Activated naive CD4-positive, alpha-beta T cell treated with anti-CD3 and anti-CD28 coated beads, Interleukin-2, amount 50 U/mL, for 24 hours (primary cell): ENCODE measurements around the gene RNF26.

Experiments used
- H3K27ac Mint-ChIP-seq: one replicate; pipeline ENCODE4 v1.8.0; 2021; ENCODE audit warnings: mild to moderate bottlenecking, mixed read lengths
- H3K27me3 Mint-ChIP-seq: one replicate; pipeline ENCODE4 v1.8.0; 2021; ENCODE audit warnings: mixed read lengths
- H3K36me3 Mint-ChIP-seq: one replicate; pipeline ENCODE4 v1.8.0; 2021; ENCODE audit warnings: mixed read lengths
- H3K4me1 Mint-ChIP-seq: one replicate; pipeline ENCODE4 v1.8.0; 2021; ENCODE audit warnings: mixed read lengths
- H3K4me3 Mint-ChIP-seq: one replicate; pipeline ENCODE4 v1.8.0; 2021; ENCODE audit warnings: mild to moderate bottlenecking, mixed read lengths
- H3K9me3 Mint-ChIP-seq: one replicate; pipeline ENCODE4 v1.8.0; 2021; ENCODE audit warnings: mixed read lengths

Gene RNF26

DNA sequence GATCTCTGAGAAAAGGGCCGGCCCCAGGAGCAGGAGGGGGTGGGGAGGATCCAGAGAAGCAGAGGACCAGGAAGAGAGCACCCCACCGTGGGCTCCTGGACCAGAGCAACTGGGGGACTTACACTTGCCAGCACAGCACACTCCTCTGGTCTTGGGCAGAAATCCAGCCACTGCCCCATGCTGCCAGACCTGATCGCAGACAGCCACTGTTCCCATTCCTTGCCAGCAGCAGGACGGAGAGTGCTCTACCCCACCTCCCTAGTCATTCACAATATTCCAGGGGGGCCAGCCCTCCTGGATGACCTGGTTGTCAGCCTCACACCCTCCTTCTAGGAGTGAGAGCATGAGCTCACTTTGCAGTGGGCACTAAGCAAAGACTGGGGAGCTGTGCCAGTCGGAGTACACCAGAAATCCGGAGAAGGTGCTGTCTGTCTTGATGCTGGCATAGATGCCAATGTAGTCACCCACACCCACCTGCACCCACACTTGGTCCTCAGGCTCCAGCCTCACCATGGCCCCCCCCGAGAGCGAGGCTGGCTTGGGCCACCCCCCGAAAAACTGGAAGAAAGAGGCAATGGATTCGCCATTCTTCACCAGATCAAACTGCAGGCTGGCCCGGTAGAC, 4.8 kb downstream of the RNF26 start:
- Mint-ChIP-seq H3K9me3 (no peaks in the 10 kb centered on the region), H3K27me3 (peaks cover 13% of the 10 kb centered on the region), H3K36me3 (peaks cover 3% of the 10 kb centered on the region), H3K27ac (peak overlapping the region; percentile 55), H3K4me1 (peaks cover 49% of the 10 kb centered on the region), H3K4me3 (peak overlapping the region; percentile 70)

DNA sequence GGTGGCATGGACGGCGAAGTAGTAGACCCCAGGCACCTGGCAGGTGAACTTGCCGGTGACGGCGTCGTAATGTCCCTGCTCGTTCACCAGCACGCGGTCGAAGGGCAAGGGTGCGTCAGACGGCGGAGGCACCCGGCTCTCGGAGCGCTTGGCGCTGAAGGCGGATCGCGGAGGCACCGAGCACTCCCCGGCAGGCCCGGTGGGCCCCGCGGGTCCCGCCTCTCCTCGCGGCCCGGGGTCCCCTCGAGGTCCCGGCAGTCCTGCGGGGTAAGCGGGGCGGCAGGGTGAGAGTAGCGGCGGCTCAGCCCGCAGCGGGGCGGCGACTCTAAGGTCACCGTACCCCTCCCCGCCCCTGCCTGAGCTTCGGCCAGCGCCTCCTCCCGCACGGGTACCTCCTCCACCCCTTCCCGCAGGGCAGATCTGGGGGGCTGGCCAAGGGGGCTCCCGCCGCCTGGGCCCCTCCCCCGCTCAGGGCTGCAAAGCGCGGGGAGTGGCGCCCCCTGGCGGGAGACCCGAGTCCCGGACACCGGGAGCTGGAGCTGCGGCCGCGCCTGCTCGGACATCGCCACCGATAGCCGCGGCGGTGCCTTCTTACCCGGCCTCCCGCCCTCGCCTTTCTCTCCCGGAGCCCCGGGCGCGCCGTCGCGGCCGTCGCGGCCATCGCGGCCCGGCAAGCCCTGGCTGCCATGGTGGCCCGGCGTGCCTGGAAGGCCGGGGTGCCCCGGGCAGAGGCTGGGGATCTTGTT, 5.4 kb downstream of the RNF26 start:
- no peaks in the 10 kb centered on the region for H3K9me3 Mint-ChIP-seq
- H3K4me3 Mint-ChIP-seq: peak overlapping the region; percentile 70
- H3K36me3 Mint-ChIP-seq: peaks cover 3% of the 10 kb centered on the region
- H3K4me1 Mint-ChIP-seq: peaks cover 47% of the 10 kb centered on the region
- peaks cover 13% of the 10 kb centered on the region for H3K27me3 Mint-ChIP-seq
- no peak overlapping the region for H3K27ac Mint-ChIP-seq

DNA sequence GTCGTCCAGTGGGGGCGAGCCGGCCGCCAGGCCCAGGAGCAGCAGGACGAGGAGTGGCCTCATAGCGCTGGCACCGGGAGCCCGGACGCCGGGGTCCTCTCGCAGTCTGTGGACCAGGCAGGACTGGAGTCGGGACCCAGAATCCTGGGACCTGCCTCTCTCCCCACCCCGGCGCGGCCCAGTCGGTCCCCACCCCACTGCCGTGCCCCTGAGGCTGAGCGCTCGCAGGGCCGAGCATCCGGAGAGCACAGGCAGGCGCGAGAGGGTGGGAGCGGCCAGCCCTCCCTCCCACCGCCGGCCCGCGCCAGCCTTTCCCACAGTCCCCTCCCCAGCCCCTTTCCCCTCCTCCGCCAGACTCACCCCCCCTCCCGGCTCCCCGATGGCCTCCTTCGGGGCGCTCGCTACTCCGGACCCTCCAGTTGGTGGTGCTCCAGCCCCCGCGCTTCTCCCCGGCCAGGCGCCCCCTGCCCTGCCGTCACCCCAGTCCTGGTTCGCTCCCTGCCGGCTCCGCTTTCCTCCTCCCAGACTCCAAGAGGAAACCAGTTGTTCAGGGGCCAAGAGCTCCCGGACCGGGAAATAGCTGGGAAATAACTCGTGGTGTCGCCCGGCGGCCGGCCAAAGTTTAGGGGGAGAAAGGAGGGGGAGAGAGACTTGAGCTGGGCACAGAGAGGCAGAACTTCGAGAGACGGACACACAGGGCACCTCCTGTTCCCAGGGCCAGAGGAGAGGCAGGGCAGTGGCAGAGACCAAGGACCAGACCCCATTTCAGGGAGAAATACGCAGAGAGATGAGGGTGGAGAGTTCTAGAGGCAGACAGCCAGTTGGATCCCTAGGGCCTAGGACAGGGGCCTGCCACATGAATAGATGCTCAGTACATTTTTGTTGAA, 6.3 kb downstream of the RNF26 start, which contains the start of gene C1QTNF5:
Gene C1QTNF5 (minus strand): TSS at position 549 of the 887 bp plus-strand sequence. CDS start 486 bp downstream, at position 63.
- Mint-ChIP-seq H3K9me3 (no peaks in the 10 kb centered on the region), H3K27me3 (peaks cover 15% of the 10 kb centered on the region), H3K36me3 (peaks cover 3% of the 10 kb centered on the region), H3K27ac (no peak within 1 kb of the TSS), H3K4me1 (peaks cover 39% of the 10 kb centered on the region), H3K4me3 (no peak within 1 kb of the TSS)

GRCh38 chr11:119341222-119342022, 7.1 kb downstream of the RNF26 start:
- H3K9me3 Mint-ChIP-seq: no peaks in the 10 kb centered on the region
- peaks cover 3% of the 10 kb centered on the region for H3K36me3 Mint-ChIP-seq
- H3K4me3 Mint-ChIP-seq: no peak overlapping the region
- H3K27ac Mint-ChIP-seq: no peak overlapping the region
- peaks cover 34% of the 10 kb centered on the region for H3K4me1 Mint-ChIP-seq
- H3K27me3 Mint-ChIP-seq: peaks cover 15% of the 10 kb centered on the region

- no peak overlapping the region for H3K4me3 Mint-ChIP-seq
- H3K4me1 Mint-ChIP-seq: peaks cover 30% of the 10 kb centered on the region
- peaks cover 3% of the 10 kb centered on the region for H3K36me3 Mint-ChIP-seq
- no peak overlapping the region for H3K27ac Mint-ChIP-seq
- H3K27me3 Mint-ChIP-seq: peaks cover 15% of the 10 kb centered on the region
- H3K9me3 Mint-ChIP-seq: no peaks in the 10 kb centered on the region
Observed at GRCh38 chr11:119342023-119342300, 7.6 kb downstream of the RNF26 start.

- Mint-ChIP-seq H3K27me3 (peaks cover 15% of the 10 kb centered on the region), H3K27ac (no peak overlapping the region), H3K36me3 (peaks cover 3% of the 10 kb centered on the region), H3K4me1 (peaks cover 25% of the 10 kb centered on the region), H3K9me3 (no peaks in the 10 kb centered on the region), H3K4me3 (no peak overlapping the region)
Observed at GRCh38 chr11:119342362-119343130, 8.2 kb downstream of the RNF26 start.

GRCh38 chr11:119343726-119344125, 9.4 kb downstream of the RNF26 start:
- Mint-ChIP-seq H3K27ac (no peak overlapping the region), H3K9me3 (no peaks in the 10 kb centered on the region), H3K4me1 (peaks cover 13% of the 10 kb centered on the region), H3K4me3 (no peak overlapping the region), H3K36me3 (no peaks in the 10 kb centered on the region), H3K27me3 (peaks cover 13% of the 10 kb centered on the region)

DNA sequence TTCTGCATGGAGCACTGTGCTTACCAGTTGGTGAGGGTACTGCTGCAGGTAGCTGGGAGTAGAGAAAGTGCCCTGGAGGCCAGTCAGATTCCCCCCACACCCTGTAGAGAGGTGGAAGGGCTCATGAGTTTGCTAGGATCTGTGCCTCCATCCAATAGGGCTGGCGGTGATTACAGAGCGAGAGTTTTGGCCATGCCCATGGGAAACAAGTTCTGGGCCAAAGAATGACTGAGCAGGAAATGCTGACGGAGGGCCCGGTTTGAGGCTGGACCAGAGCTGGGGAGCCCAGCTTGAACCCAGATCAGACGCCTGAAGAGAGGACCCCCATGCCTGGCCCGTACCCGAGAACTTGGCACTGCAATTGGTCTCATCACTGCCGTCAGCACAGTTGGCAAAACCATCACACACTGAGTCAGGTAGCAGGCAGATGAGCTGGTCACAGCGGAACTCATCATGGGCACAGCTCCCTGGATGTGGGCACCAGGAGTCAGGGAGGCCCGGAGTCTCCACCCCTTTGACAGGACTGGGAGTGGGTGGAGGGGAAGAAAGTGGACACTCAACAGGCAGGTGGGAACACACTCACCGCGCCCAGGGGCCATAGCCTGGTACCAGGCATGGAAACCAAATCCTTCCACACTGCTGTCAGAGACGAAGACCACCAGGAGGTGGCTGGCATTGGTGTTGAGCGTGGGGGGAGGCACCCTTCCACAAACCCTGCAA, 10.1 kb downstream of the RNF26 start:
- Mint-ChIP-seq H3K4me3 (no peak overlapping the region), H3K27ac (no peak overlapping the region), H3K4me1 (peaks cover 6% of the 10 kb centered on the region), H3K36me3 (no peaks in the 10 kb centered on the region), H3K9me3 (no peaks in the 10 kb centered on the region), H3K27me3 (peaks cover 10% of the 10 kb centered on the region)

DNA sequence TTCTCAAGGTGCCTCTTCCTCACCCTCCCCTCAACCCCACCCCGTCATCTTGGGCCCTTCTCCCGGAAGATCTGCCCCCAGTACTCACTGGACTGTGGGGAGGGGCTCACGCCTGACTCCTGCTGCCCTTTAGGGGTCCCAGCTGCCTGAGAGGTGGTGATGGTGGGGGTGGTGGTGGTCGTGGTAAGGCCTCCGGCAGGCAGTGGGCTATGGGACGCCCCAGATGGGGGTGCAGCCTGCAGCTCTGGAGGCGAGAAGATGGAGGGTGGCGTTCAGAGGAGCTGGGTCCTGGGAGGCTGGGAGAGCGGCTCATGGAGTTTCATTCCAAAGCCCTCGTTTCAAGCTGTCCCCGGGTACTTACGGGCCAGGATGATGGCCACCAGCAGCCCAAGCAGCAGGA, 11.4 kb downstream of the RNF26 start:
- peaks cover 10% of the 10 kb centered on the region for H3K27me3 Mint-ChIP-seq
- H3K9me3 Mint-ChIP-seq: no peaks in the 10 kb centered on the region
- no peak overlapping the region for H3K27ac Mint-ChIP-seq
- H3K4me3 Mint-ChIP-seq: no peak overlapping the region
- peaks cover 8% of the 10 kb centered on the region for H3K4me1 Mint-ChIP-seq
- H3K36me3 Mint-ChIP-seq: no peaks in the 10 kb centered on the region

DNA sequence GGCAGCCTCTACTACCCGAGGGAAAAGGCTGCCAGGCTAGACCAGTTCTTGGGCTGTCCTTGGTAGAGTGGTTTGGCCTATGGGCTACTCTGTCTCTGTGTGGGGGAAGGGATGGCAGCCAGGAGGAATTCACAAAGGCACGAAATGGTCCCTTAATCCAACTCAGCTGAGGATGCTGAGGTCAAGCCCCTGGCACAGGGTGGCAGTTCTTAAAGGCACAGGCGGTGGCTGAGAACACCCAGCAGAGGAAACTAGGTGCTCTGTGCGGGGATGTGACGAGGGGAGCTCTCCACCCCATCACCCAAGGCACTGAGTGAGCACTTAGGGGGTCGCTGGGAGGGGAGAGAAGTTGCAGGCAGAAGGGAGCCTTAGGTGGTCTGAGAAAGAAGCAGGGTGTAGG, 12.3 kb downstream of the RNF26 start, which contains the start of gene MFRP:
Gene MFRP (minus strand): TSS at position 101 of the 400 bp plus-strand sequence. CDS start 192 bp downstream, outside the sequence.
- Mint-ChIP-seq H3K4me1 (peaks cover 3% of the 10 kb centered on the region), H3K27me3 (peaks cover 6% of the 10 kb centered on the region), H3K9me3 (no peaks in the 10 kb centered on the region), H3K4me3 (no peak within 1 kb of the TSS), H3K36me3 (no peaks in the 10 kb centered on the region), H3K27ac (no peak within 1 kb of the TSS)

GRCh38 chr11:119347242-119347641, 12.9 kb downstream of the RNF26 start:
- Mint-ChIP-seq H3K4me1 (peaks cover 3% of the 10 kb centered on the region), H3K4me3 (no peak overlapping the region), H3K27ac (no peak overlapping the region), H3K9me3 (no peaks in the 10 kb centered on the region), H3K36me3 (no peaks in the 10 kb centered on the region), H3K27me3 (peaks cover 8% of the 10 kb centered on the region)

DNA sequence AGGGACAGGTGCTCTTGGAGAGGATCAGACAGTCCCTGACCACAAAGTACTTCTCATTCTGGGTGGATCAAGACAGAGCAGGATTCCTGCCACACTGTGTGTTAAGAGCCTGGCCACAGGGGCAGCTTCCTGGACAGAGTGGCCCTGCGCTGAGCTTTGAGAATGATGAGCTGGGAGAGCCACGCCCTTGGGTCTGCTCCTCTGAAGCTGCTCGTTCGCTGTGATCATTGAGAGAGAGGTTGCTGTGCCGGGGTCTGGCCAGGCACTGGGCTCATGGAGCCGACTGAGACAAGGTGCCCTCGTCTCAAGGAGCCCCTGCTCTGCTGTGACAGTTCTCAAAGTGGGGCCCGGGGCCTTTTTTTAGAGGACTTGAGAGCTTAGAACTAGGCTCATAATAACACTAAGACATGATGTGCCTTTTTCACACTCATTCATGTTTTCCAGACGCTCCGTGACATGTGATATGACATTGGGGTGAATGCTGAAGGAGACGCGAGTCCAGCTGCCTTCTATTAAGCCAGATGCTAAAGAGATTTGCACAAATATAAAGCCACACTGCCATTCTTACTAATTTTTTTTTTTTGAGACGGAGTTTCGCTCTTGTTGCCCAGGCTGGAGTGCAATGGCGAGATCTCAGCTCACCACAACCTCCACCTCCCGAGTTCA, 13.7 kb downstream of the RNF26 start:
- H3K27me3 Mint-ChIP-seq: peaks cover 8% of the 10 kb centered on the region
- no peak overlapping the region for H3K4me3 Mint-ChIP-seq
- no peaks in the 10 kb centered on the region for H3K36me3 Mint-ChIP-seq
- H3K27ac Mint-ChIP-seq: no peak overlapping the region
- peaks cover 3% of the 10 kb centered on the region for H3K4me1 Mint-ChIP-seq
- H3K9me3 Mint-ChIP-seq: no peaks in the 10 kb centered on the region

DNA sequence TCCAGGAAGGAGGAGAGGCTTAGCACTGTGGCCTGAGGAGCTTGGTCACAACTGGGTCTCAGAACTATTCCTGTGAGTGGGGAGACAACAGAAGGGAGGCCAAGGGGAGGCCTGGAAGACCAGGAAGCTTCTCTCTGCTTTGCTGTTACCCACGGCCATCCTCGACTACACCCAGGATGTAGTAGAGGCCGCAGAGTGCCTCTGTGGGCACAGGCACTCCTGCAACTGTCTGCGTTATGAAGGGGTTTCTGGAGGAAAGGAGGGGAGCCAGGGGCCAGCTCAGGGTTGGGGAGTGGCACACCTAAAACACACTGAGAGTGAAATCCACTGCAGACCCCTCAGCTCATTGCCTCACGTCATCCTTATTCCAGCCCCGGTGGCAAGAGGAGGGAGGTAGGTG, 16.0 kb downstream of the RNF26 start:
- Mint-ChIP-seq H3K4me1 (peaks cover 3% of the 10 kb centered on the region), H3K4me3 (no peak overlapping the region), H3K36me3 (no peaks in the 10 kb centered on the region), H3K27me3 (peaks cover 4% of the 10 kb centered on the region), H3K27ac (no peak overlapping the region), H3K9me3 (no peaks in the 10 kb centered on the region)

DNA sequence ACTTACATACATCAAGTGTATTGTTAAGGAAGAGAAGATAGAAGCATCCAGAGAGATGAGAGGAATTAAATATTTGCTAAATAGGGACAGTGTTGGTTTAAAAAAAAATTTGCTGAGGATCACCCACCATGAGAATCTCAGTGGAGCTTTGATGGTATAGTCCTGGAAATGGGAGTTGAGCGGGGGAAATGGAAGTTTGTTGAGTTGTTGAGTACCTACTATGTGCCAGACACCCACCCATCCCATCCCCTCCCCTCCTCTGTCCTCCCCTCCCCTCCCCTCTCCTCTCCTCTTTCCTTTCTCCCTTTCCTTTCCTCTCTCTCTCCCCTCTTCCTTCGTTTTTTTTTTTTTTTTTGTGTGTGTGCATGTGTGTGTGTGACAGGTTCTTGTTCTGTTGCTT, 16.9 kb downstream of the RNF26 start:
- peaks cover 3% of the 10 kb centered on the region for H3K4me1 Mint-ChIP-seq
- peaks cover 5% of the 10 kb centered on the region for H3K27me3 Mint-ChIP-seq
- no peaks in the 10 kb centered on the region for H3K9me3 Mint-ChIP-seq
- no peak overlapping the region for H3K4me3 Mint-ChIP-seq
- H3K36me3 Mint-ChIP-seq: no peaks in the 10 kb centered on the region
- peak overlapping the region; percentile 23 for H3K27ac Mint-ChIP-seq
